Mesodermal cell (in vitro differentiated cells): ENCODE results near the gene PPP1R12C.
"Not testable (repeated sequence)": the region's sequence is repeated elsewhere in the genome, so short reads cannot be mapped to it uniquely, and the experiment has no call there.

ENCODE experiments used
- H3K27ac ChIP-seq: 2 replicates; pipeline ENCODE4 v1.7.0; 2013; ENCODE audit warnings: mild to moderate bottlenecking, low read depth, low read length, moderate library complexity; ENCODE audit not compliant: severe bottlenecking
- H3K36me3 ChIP-seq: 2 replicates; pipeline ENCODE4 v1.7.1; 2013; ENCODE audit warnings: mild to moderate bottlenecking, low read length, moderate library complexity; ENCODE audit not compliant: control insufficient read depth, insufficient read depth
- H3K4me1 ChIP-seq: one replicate; pipeline ENCODE4 v1.7.1; 2013; ENCODE audit warnings: mild to moderate bottlenecking, low read length; ENCODE audit not compliant: insufficient read depth, control insufficient read depth, poor library complexity, severe bottlenecking
- H3K4me3 ChIP-seq: 2 replicates; pipeline ENCODE4 v1.7.0; 2013; ENCODE audit warnings: low read length, control low read depth, mild to moderate bottlenecking; ENCODE audit not compliant: insufficient read depth, poor library complexity, severe bottlenecking; ENCODE audit errors: extremely low read depth
- H3K9me3 ChIP-seq: 2 replicates; pipeline ENCODE4 v1.7.1; 2013; ENCODE audit warnings: mild to moderate bottlenecking, low read length, moderate library complexity; ENCODE audit not compliant: control insufficient read depth
- WGBS, 2 experiments: methylation state at CpG; one replicate each; pipeline ENCODE4 v1.1.5; 2013; ENCODE audit warnings: missing lambda C conversion rate in 2 of 2; ENCODE audit not compliant: insufficient coverage in 2 of 2; 5-methylcytosine and 5-hydroxymethylcytosine counted together

Gene PPP1R12C

DNA sequence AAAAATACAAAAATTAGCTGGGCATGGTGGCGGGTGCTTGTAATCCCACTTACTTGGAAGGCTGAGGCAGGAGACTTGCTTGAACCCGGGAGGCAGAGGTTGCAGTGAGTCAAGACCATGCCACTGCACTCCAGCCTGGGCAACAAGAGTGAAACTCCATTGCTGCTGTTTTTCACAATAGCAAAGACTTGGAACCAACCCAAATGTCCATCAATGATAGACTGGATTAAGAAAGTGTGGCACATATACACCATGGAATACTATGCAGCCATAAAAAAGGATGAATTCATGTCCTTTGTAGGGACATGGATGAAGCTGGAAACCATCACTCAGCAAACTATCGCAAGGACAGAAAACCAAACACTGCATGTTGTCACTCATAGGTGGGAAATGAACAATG lies 10.2 kb downstream of the PPP1R12C start:
- H3K9me3 ChIP-seq, result not testable (repeated sequence)

DNA sequence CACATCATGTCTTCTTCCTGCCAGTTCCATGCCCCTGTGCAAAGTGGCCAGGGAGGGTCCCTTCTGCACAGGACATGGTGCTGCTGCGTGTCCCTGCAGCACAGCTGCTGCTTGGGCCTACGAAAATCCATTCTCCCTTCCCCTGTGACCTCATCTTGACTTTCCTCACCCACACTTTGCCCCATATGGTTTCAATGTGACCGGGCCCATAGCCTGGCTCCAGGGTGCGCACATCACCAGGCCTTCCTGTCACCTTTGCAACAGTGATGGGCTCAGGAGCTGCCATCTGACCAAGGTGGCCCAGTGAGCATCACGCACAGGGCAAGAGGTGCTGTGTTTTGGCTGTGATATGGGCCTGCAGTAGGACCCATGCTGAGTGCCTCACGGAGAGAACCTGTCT lies 10.8 kb downstream of the PPP1R12C start:
- Histone ChIP-seq H3K36me3 (peaks cover 76% of the 10 kb centered on the region), H3K4me3 (no peak overlapping the region), H3K27ac (no peak overlapping the region), H3K9me3 (peaks cover 5% of the 10 kb centered on the region), H3K4me1 (no peaks in the 10 kb centered on the region)
- WGBS, 2 experiments, result 95 to 98% methylated on average over 6 of the region's 6 CpGs

More for the DNA sequence above, 10.2 kb downstream of the PPP1R12C start:
- not testable (repeated sequence) for H3K27ac ChIP-seq, H3K4me1 ChIP-seq, H3K4me3 ChIP-seq
- 86 to 100% methylated on average over 1 to 2 of the region's 3 CpGs for WGBS, 2 experiments
- H3K36me3 ChIP-seq, result peaks cover 73% of the 10 kb centered on the region

DNA sequence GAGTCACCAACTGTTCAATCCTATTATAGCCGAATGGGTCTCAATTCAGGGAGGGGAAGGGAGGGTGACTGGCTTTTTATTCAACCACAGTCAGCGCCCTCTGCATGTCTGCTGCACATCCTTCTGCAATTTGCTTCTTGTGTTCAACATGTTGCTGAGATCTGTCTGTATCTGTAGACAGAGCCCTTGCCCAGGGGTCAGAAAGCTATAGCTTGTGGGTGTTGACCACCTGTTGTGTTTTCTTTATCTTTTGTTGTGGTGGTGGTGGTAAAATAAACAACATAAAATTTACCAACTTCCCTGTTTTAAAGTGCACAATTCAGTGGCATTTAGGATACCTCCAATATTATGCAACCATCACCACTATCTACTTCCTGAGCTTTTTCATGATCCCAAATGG lies 12.2 kb downstream of the PPP1R12C start:
- 93% methylated on average over 2 of the region's 2 CpGs; no CpG with 5 or more reads in 1 of the 2 experiments for WGBS, 2 experiments
- H3K4me3 ChIP-seq, result no peak overlapping the region
- H3K9me3 ChIP-seq, result peaks cover 5% of the 10 kb centered on the region
- H3K36me3 ChIP-seq, result peaks cover 79% of the 10 kb centered on the region
- H3K4me1 ChIP-seq, result no peaks in the 10 kb centered on the region
- H3K27ac ChIP-seq, result no peak overlapping the region

DNA sequence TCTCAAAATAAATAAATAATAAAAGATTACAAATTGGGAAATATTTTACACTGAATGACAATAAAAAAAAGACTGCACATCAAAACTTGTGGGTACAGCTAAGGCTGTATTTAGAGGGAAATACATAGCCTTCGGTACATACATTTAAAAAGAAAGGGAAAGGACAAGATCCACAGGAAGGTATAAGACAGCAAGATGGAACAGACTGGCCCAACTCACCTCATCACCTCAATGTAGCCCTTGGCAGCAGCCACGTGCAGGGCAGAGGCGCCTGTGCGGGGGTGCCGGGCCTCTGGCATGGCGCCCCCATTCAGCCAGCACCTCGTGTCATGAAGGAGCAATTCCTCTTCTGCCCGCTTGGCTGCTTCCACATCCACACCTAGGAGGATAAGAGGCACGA lies 14.2 kb downstream of the PPP1R12C start:
- Histone ChIP-seq H3K4me3 (no peak overlapping the region), H3K27ac (no peak overlapping the region), H3K4me1 (no peaks in the 10 kb centered on the region), H3K36me3 (peaks cover 76% of the 10 kb centered on the region), H3K9me3 (peaks cover 5% of the 10 kb centered on the region)
- 89 to 98% methylated on average over 5 to 9 of the region's 9 CpGs for WGBS, 2 experiments

DNA sequence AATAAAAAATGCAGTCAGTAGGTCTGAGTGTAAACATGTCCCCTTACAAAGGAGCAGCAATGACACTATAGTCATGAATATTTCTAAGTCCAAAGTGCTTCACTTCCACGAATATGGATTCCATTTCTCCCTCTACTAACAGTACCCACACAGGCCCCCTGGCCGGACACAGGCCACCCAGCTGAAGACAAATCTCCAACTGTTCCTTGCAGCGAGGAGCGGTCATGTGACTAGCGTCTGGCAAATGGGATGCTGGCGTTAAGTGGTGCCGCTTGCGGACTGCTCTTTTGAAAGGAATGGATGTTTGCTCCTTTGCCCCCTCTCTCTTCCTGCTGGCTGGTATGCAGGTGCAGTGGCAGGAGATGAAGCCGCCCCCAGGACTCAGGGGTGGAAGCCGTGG lies 16.2 kb downstream of the PPP1R12C start:
- Histone ChIP-seq H3K27ac (no peak overlapping the region), H3K9me3 (peaks cover 5% of the 10 kb centered on the region), H3K4me3 (no peak overlapping the region), H3K36me3 (peaks cover 69% of the 10 kb centered on the region), H3K4me1 (no peaks in the 10 kb centered on the region)
- WGBS, 2 experiments, result 86 to 96% methylated on average over 9 of the region's 10 CpGs

DNA sequence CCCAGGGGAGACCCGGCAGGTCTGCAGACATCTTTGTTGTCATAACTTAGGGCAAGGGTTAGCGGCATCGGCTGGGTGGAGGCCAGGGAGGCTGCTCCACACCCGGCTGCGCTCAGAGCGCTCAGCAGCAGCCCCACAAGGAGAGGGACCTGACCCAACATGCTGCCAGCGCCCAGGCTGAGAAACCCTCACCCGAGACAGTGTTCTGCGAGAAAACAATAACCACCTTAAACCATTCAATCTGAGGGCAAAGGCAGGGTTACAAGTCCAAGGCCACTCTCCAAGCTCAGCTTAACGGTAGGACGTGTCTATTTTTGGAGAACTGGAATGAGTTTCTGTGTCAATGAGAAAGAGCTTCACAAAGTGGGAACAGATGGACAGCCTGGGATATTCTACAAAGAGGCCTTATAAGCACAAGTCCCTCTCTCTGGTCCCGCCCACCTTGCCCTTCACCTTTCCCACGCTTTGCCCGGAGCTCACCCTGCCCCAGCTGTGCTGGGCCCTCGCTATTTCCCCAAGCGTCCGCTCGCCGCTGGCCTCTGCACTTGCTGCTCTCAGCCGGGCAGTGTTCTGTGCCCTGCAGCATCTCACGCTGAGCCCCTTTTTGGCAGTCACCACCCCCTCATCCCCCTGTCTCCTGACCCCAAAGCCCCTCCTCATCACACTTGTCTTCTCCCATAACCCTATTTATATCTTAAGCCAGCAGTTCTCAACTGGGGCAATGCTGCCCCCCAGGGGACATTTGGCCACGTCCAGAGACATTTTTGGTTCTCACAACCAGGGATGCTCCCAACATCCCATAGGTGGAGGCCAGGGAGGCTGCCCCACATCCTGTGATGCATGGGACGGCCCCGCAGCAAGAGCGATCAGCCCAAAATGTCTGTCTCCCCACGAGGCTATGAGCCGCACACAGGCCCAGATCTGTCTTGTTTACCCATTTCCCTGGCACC lies 17.6 kb downstream of the PPP1R12C start:
- peaks cover 5% of the 10 kb centered on the region for H3K9me3 ChIP-seq
- 88 to 92% methylated on average over 16 to 24 of the region's 27 CpGs for WGBS, 2 experiments
- no peaks in the 10 kb centered on the region for H3K4me1 ChIP-seq
- no peak overlapping the region for H3K4me3 ChIP-seq
- peaks cover 58% of the 10 kb centered on the region for H3K36me3 ChIP-seq
- no peak overlapping the region for H3K27ac ChIP-seq

DNA sequence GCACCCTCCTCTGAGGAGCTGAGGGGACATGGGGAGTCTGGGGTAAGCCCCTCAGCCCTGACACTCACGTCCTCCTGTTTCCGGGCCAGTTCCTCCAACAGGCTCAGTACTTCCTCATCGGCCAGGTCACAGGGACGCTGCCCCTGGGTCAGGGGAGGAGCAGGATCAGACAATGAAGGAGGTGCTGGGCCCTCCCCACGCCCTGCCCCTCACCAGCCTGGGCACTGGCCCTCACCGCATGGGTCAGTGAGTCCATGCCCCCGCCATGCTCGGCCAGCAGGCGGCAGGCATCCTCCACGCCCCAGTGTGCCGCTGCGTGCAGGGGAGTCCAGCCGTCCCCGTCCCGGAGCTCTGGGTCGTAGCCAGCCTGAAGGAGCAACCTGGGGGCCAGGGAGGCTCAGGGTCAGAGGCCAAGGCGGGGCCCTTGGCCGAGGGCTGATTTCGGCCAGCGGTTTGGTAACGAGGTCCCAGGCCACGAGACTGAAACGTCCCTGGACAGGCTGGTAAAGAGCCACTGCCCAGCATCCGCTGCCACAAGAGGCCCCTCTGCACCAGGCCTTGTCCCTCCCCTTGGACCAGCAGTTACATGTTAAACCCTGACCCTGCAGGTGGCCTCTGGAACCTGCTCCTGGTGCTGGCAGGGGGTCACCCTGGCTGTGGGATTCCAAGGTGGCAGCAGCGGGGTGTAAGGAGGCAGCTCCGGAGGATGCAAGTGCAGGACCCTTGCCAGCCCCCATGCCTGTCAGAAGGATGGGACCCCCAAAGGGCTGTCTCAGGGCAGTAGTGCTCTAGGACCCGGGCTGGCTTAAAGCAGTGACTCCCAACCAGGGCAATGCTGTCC lies 18.5 kb downstream of the PPP1R12C start:
- 96 to 97% methylated on average over 25 to 26 of the region's 27 CpGs for WGBS, 2 experiments
- H3K27ac ChIP-seq, result no peak overlapping the region
- H3K9me3 ChIP-seq, result peaks cover 5% of the 10 kb centered on the region
- no peaks in the 10 kb centered on the region for H3K4me1 ChIP-seq
- H3K4me3 ChIP-seq, result no peak overlapping the region
- H3K36me3 ChIP-seq, result peaks cover 61% of the 10 kb centered on the region

DNA sequence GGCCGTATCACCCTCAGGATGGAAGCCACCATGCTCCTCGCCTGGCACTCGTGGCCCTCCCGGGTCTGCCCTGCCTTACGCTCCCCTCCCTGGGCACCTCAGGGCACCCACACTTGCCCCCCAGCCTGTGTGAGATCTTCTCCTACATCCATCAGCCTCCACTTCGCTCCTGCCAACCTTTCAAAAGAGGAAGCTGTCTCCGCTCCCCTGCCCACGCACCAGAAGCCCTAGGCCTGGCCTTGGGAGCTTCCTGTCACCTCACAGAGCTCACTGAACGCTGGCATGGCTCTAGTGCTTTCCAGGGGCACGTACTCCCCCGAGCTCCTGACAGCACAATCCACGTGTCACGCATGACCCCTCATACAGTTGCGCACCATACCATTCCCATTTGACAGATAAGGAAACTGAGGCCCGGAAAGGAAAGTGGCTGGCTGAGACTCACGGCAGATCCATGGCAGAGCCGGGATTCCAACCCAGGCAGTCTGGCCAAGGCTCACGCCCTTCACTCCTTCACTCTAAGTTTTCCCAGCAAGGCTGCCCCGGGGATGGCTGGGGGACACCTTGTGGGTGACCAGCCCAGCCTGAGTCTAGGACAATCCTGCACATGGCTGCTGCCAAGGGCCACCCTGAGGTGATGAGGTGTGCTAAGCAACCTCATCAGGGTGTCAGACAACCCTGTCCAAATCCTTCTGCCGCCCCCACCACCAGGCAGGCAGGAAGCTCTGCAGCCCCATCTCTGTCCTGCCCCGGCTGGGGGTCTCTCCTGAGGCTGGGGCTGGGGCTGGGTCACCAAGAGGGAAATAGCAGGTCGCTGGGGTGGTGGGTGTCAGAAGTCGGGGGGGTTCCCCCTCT lies 19.3 kb downstream of the PPP1R12C start:
- H3K36me3 ChIP-seq, result peaks cover 54% of the 10 kb centered on the region
- H3K9me3 ChIP-seq, result peaks cover under 1% of the 10 kb centered on the region
- H3K4me3 ChIP-seq, result no peak overlapping the region
- no peaks in the 10 kb centered on the region for H3K4me1 ChIP-seq
- 96 to 100% methylated on average over 17 to 19 of the region's 23 CpGs for WGBS, 2 experiments
- no peak overlapping the region for H3K27ac ChIP-seq

DNA sequence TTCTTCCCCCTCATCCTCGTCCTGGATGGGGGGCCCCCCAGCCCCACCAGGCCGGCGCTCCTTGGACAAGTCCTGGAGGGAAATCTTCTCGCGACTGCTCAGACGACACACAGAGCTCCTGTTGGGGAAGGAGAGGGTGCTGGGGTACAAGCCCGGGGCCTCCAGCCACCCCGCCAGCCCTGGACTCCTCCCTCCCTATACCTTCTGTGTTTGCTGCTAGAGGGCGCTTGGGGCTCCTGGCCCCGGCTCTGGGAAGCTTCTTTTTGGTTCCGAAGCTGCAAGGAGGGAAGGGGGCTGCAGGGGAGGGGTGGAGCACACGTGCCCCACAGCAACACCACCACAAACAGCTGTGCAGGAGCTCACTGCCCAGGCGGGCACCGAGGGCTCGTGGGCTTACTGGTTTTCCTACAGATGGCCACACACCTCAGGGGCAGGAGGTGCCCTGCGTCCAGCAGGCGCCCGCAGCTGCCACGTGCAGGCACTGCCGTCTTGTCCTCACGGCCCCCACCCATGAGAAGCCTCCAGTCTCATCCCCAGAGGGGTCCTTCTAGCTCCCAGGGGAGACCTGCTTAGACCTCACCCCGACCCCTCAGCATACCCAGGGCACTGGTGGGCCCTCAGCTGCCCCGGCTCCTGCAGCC lies 21.3 kb downstream of the PPP1R12C start:
- H3K4me1 ChIP-seq, result no peaks in the 10 kb centered on the region
- H3K9me3 ChIP-seq, result no peaks in the 10 kb centered on the region
- H3K4me3 ChIP-seq, result no peak overlapping the region
- 83 to 87% methylated on average over 10 to 15 of the region's 23 CpGs for WGBS, 2 experiments
- H3K27ac ChIP-seq, result no peak overlapping the region
- peaks cover 51% of the 10 kb centered on the region for H3K36me3 ChIP-seq
